Pulmonary artery endothelial cell (primary cell): ENCODE measurements around the gene ZNF736. TPM values are rescaled to one million over a fixed set of nuclear protein-coding genes. Genes with fewer than 3 reads are reported as not detected.

Source experiments
- total RNA-seq: library from RNA; depleted of rRNA; stranded (reverse); fragments of >200 nt; gene quantifications from 2 replicates; pipeline ENCODE4 v1.2.3, GENCODE V29; 2014

Gene ZNF736
- total RNA-seq, 1 donor from 2014 or later: 5.5 TPM

Other genes with a start within 250 kb of the ZNF736 start
- gene ZNF735, start 106.8 kb upstream of the ZNF736 start, total RNA-seq: not detected in 2 replicates
- gene ZNF679, start 85.5 kb upstream of the ZNF736 start, total RNA-seq: not detected in 2 replicates
- 6.3 and 13.6 TPM in 2 replicates for gene ZNF680, start 249.1 kb downstream of the ZNF736 start, total RNA-seq